ENCODE measurements around the gene NHLRC4. TPM values are rescaled to one million over a fixed set of nuclear protein-coding genes. Genes with fewer than 3 reads are reported as not detected.

The NHLRC4 gene
- total and polyA plus RNA-seq, 2 of the 13 experiments (the other 11 are each of a cell fraction or from before 2014, with no cell fraction given) = 0.40 to 0.59 TPM

DNA sequence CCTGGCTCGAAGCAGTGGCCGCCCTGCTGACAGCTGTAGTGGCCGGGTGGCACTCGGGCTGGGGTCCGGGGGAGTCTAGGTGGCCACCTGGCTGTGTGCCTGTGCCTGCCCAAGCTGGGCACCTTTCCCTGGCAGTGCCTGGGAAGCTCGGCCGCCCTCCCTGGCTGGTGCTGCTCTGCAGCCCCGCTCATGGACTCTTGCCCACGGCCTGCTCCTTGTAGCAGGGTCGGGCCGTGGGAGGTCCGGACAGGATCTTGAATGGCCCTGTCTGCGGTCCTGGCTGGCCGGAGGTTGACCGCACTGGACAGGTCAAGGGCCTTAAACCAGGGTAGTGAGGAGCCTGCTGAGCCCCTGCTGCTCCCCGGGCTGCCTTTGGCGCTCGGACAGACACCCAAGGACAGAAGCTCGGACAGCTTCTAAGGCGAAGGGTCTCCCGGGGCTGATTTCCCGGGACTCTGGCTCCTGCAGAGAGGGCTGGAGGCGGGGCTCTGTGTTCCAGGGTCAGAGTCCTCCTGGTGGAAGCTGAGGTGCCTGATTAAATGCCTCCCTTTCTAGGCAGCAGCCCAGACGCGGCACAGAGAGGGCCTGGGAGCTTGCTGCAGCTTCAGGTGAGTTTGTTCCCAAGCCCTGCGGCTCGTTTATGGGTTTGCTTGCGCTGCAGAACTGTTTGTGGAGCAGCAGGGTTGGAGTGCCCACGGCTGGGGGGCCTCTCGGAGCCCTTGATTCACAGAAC lies 33.2 kb upstream of the NHLRC4 start (continued):
- no peak for TF ChIP-seq ZNF75D (CRISPR knock-in tag; IDR thresholded peaks at IDR 0.05; ENCODE audit: borderline replicate concordance)
- TF ChIP-seq, protein P1, sequence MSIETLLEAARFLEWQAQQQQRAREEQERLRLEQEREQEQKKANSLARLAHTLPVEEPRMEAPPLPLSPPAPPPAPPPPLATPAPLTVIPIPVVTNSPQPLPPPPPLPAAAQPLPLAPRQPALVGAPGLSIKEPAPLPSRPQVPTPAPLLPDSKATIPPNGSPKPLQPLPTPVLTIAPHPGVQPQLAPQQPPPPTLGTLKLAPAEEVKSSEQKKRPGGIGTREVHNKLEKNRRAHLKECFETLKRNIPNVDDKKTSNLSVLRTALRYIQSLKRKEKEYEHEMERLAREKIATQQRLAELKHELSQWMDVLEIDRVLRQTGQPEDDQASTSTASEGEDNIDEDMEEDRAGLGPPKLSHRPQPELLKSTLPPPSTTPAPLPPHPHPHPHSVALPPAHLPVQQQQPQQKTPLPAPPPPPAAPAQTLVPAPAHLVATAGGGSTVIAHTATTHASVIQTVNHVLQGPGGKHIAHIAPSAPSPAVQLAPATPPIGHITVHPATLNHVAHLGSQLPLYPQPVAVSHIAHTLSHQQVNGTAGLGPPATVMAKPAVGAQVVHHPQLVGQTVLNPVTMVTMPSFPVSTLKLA (IDR thresholded peaks at IDR 0.05) = no peak
- TF ChIP-seq ZNF782 (CRISPR knock-in tag; IDR thresholded peaks at IDR 0.05; ENCODE audit: borderline replicate concordance) = no peak; the same call in 1 of the 2 replicates
- no peak for TF ChIP-seq ZNF343 (CRISPR knock-in tag; IDR thresholded peaks at IDR 0.05)
- TF ChIP-seq, protein P2, sequence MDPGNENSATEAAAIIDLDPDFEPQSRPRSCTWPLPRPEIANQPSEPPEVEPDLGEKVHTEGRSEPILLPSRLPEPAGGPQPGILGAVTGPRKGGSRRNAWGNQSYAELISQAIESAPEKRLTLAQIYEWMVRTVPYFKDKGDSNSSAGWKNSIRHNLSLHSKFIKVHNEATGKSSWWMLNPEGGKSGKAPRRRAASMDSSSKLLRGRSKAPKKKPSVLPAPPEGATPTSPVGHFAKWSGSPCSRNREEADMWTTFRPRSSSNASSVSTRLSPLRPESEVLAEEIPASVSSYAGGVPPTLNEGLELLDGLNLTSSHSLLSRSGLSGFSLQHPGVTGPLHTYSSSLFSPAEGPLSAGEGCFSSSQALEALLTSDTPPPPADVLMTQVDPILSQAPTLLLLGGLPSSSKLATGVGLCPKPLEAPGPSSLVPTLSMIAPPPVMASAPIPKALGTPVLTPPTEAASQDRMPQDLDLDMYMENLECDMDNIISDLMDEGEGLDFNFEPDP (CRISPR knock-in tag; conservative IDR thresholded peaks at IDR 0.05) = no peak
- peak; percentile 58 for TF ChIP-seq XRCC5 (optimal IDR thresholded peaks at IDR 0.05; ENCODE audit: low read length)
- TF ChIP-seq ZNF790 (CRISPR knock-in tag; IDR thresholded peaks at IDR 0.05; ENCODE audit: borderline replicate concordance) = no peak
- TF ChIP-seq ZNF598 (CRISPR knock-in tag; IDR thresholded peaks at IDR 0.05; ENCODE audit: borderline replicate concordance) = 0 out of 2 replicates have a peak, but pooled peaks have one; percentile 64
- TF ChIP-seq BORCS8-MEF2B (CRISPR knock-in tag; IDR thresholded peaks at IDR 0.05) = no peak
- TF ChIP-seq ZSCAN12 (CRISPR knock-in tag; IDR thresholded peaks at IDR 0.05) = no peak
- no peak for TF ChIP-seq HNRNPUL1 (IDR thresholded peaks at IDR 0.05; ENCODE audit: low read depth, low read length)
- TF ChIP-seq SOX6 (IDR thresholded peaks at IDR 0.05) = no peak
- no peak for TF ChIP-seq SOX6 (CRISPR knock-in tag; IDR thresholded peaks at IDR 0.05)
- TF ChIP-seq, protein P3, sequence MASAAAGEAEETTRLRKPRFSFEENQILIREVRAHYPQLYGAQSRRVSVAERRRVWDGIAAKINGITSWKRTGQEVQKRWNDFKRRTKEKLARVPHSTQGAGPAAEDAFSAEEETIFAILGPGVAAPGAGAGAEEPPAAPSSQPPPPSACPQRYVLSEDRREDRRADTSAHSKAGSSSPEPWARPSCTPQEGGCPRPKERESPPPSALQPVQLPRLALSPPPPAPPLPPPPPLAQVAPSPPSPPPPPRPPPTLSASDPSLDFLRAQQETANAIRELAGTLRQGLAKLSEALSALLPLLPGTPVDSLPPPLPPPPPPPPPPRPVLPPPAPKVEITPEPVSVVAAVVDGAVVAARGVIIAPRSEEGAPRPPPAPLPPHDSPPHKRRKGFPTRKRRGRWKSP (CRISPR knock-in tag; IDR thresholded peaks at IDR 0.05) = 0 out of 2 replicates have a peak, but pooled peaks have one; percentile 42
- TF ChIP-seq CENPT (CRISPR knock-in tag; IDR thresholded peaks at IDR 0.05; ENCODE audit: low read depth) = no peak
- TF ChIP-seq ZNF510 (CRISPR knock-in tag; IDR thresholded peaks at IDR 0.05; ENCODE audit: low read depth) = peak; percentile 59; the same call in 1 of the 2 replicates
- no peak for TF ChIP-seq ZNF878 (CRISPR knock-in tag; IDR thresholded peaks at IDR 0.05)
- TF ChIP-seq ZNF296 (CRISPR knock-in tag; conservative IDR thresholded peaks at IDR 0.05) = no peak
- no peak for TF ChIP-seq DDIT3 (CRISPR knock-in tag; IDR thresholded peaks at IDR 0.05)
- TF ChIP-seq POLR2AphosphoS5 (IDR thresholded peaks at IDR 0.05; ENCODE audit: low read depth, low read length) = peak; percentile 62
- 0 out of 2 replicates have a peak, but pooled peaks have one; percentile 22 for TF ChIP-seq SP4 (CRISPR knock-in tag; IDR thresholded peaks at IDR 0.05)
- no peak for TF ChIP-seq ZBTB21 (CRISPR knock-in tag; IDR thresholded peaks at IDR 0.05)
- TF ChIP-seq POLR2A (IDR thresholded peaks at IDR 0.05; ENCODE audit: insufficient read depth in 1 of 2, low read depth in 2 of 2, low read length in 2 of 2) = peak in 1 of 2 experiments; percentile 65; a peak in 3 of 4 replicates
